Measurements from ENCODE around the gene MAPRE2. TPM values are rescaled to one million over a fixed set of nuclear protein-coding genes. Genes with fewer than 3 reads are reported as not detected.

Gene MAPRE2
- total RNA-seq, 4 donors from 2014 or later, result 21.8 to 57.7 (median 40.0) TPM

DNA sequence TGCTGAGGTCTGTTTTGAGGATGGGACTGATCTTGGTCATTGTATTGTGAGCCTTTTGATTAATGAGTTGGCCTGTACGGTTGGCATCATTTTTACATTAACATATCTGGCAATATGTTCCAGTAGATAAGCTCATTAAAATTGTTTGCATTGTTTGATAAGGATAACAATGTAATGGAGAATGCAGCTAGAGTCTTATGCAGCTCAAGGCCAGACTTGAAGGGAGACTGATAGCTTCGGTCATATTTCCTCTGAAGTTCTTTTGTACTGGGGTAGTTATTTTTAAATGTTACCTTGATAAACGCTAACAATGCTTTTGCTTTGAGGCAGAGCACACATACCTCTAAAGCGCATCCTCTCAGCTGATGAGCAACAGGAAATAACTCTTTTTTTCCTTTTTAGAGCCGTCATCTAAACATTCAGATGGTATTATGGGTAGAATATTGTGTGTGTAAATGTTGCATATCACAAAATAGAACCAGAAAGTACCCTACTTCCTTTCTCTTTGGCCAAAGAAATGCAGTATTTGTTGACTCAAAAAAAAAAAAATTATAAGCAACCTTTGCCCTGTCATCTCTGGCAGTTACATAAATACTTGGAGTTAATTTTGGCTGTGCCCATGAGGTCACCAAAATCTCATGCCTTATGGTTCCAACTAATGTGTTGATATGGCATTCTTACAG lies 1.3 kb downstream of the MAPRE2 start:
- intact Hi-C loops (cut with DNase I; ENCODE audit: low total_unique reads), result no loop called here
- TF ChIP-seq, protein P1, sequence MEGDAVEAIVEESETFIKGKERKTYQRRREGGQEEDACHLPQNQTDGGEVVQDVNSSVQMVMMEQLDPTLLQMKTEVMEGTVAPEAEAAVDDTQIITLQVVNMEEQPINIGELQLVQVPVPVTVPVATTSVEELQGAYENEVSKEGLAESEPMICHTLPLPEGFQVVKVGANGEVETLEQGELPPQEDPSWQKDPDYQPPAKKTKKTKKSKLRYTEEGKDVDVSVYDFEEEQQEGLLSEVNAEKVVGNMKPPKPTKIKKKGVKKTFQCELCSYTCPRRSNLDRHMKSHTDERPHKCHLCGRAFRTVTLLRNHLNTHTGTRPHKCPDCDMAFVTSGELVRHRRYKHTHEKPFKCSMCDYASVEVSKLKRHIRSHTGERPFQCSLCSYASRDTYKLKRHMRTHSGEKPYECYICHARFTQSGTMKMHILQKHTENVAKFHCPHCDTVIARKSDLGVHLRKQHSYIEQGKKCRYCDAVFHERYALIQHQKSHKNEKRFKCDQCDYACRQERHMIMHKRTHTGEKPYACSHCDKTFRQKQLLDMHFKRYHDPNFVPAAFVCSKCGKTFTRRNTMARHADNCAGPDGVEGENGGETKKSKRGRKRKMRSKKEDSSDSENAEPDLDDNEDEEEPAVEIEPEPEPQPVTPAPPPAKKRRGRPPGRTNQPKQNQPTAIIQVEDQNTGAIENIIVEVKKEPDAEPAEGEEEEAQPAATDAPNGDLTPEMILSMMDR (IDR thresholded peaks at IDR 0.05), result no peak
- no peak for TF ChIP-seq POLR2A (IDR thresholded peaks at IDR 0.05)
- 39 to 44% methylated on average over 5 of the region's 5 CpGs for WGBS, 2 donors
- H3K4me3 ChIP-seq (ENCODE audit: low read depth, poor library complexity, severe bottlenecking), result no peak overlapping the region
- DNase-seq (ENCODE audit: low spot score in 2 of 2), result no peak

DNA sequence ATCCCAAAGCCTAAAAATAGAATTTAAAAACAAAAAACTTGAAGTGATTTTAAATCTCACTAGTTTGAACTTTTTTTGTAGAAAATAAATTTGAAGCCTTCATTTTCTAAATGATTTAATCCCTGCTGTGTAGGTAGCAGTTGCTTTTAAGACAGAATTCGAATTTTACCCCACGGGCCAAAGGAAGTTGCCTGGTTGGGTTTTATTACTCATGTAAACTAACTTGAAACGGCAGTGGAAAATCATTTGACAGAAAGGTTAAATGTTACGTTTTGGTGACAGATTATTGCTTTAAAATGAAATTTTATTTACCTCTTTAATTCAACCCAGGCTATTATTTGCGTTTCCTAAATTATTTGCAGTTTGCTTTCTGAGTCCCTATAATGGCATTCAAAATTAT lies 2.0 kb downstream of the MAPRE2 start:
- no peak overlapping the region for H3K4me3 ChIP-seq (ENCODE audit: low read depth, poor library complexity, severe bottlenecking)
- WGBS, 2 donors, result 52 to 58% methylated on average over 5 of the region's 5 CpGs
- no peak for DNase-seq (ENCODE audit: low spot score in 2 of 2)
- intact Hi-C loops (cut with DNase I; ENCODE audit: low total_unique reads), result no loop called here
- TF ChIP-seq, protein P1 (IDR thresholded peaks at IDR 0.05), result no peak

DNA sequence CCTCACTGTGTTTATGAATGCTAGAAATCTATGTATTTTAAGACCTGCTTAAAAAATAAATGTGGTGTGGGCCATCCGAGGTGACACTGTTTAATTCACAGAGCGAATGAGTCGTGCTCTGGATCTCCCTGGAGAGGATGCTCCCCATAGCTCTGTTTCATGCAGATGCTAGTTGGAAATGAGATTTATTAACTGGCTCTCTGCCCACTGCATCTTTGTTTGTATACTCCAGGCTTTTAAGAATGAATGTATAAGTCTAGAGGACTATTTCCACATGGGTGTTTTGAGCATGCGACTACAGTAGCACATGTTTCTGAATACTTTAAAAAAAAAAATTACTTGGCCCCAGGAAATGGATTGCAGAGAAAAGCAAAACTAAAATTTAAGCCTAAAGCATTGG lies 3.9 kb downstream of the MAPRE2 start:
- 30 to 35% methylated on average over 4 of the region's 4 CpGs for WGBS, 2 donors
- no peak for DNase-seq (ENCODE audit: low spot score in 2 of 2)
- intact Hi-C loops (cut with DNase I; ENCODE audit: low total_unique reads), result no loop called here
- no peak overlapping the region for H3K4me3 ChIP-seq (ENCODE audit: low read depth, poor library complexity, severe bottlenecking)
- TF ChIP-seq, protein P1 (IDR thresholded peaks at IDR 0.05), result no peak
- TF ChIP-seq POLR2A (IDR thresholded peaks at IDR 0.05), result no peak

DNA sequence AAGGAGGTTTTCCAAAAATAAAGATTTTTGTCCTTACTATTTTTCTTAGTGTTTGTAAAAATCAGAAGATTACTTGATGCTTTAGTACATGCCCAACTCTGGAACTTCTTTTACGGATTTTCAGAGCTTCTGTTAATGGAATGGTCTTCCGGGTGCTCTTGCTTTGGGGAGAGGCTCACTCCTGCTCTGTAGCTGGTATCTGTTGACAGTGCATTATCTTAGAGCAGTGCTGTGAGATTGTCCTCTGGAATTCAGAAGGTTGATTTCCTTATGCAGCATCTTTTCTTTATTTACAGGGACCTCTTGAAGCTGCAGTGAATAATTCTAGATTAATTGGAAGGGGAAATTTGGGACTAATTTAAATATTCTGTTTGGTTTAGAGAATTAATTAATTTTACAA lies 4.6 kb downstream of the MAPRE2 start:
- TF ChIP-seq, protein P1 (IDR thresholded peaks at IDR 0.05), result no peak
- no peak for TF ChIP-seq POLR2A (IDR thresholded peaks at IDR 0.05)
- H3K4me3 ChIP-seq (ENCODE audit: low read depth, poor library complexity, severe bottlenecking), result no peak overlapping the region
- no peak for DNase-seq (ENCODE audit: low spot score in 2 of 2)
- intact Hi-C loops (cut with DNase I; ENCODE audit: low total_unique reads), result no loop called here
- WGBS, 2 donors, result 59 to 64% methylated on average over 2 of the region's 2 CpGs

DNA sequence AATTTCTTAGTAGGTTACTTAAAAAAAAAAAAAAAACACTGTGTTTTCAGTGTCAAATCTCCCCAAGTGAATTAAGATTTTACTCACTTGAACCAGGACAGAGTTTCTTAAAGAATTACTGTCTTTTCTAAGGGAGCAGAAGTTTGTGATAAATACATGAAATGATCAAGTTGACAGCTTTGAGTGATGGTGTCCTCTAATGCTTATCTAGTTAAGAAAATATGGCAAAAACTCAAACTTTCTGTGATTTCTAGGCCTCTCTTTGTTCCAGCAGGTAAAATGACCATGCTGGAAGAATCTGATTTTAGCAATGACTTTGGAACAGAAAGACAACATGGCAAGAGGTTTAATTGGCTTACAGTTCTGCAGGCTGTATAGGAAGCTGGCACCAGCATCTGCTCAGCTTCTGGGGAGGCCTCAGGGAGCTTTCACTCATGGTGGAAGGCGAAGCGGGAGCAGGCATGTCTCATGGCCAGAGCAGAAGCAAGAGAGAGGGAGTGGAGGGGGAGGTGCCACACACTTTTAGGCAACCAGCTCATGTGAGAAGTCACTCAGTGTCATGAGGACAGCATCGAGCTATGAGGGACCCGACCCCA lies 6.6 kb downstream of the MAPRE2 start:
- WGBS, 2 donors, result 94 to 98% methylated on average over 4 of the region's 4 CpGs
- H3K4me3 ChIP-seq (ENCODE audit: low read depth, poor library complexity, severe bottlenecking), result no peak overlapping the region
- intact Hi-C loops (cut with DNase I; ENCODE audit: low total_unique reads), result no loop called here
- TF ChIP-seq POLR2A (IDR thresholded peaks at IDR 0.05), result no peak
- TF ChIP-seq, protein P1 (IDR thresholded peaks at IDR 0.05), result no peak
- no peak for DNase-seq (ENCODE audit: low spot score in 2 of 2)

Measured in lower leg skin (tissue), 4 donors.